ENCODE measurements around the gene RANBP17.

DNA sequence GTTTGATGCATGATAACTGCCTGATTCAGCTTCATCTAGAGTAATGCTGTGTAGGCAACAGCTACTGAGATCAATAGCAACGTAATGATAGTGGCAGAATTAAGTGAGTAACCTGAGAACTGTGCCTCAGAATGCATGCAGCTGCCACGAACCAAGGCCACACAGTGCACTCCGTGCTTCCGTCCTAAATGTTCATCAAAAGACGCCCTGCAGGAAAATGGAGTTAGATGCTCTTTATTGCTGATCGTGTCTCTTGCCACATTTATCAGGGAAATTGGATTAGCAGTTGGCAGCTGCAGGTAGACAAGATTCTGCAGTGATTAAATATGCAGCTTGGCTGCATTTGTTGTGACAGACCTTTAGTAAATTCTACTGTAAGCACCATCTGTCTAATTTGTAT lies 339.5 kb downstream of the RANBP17 start:
- TF ChIP-seq RAD21 (IDR thresholded peaks at IDR 0.05; ENCODE audit: low read length) (peak; percentile 49), RXRA (IDR thresholded peaks at IDR 0.05; ENCODE audit: borderline replicate concordance, low read depth) (no peak), TCF12 (IDR thresholded peaks at IDR 0.05) (peak; percentile 26; the same call in 1 of the 2 replicates), YY1 (IDR thresholded peaks at IDR 0.05; ENCODE audit: low read depth) (no peak), EP300 (IDR thresholded peaks at IDR 0.05; ENCODE audit: borderline replicate concordance in 1 of 2, low read depth in 1 of 2, low read length in 1 of 2) (peak in 1 of 2 experiments; percentile 98; a peak in 2 of 4 replicates)
- TF ChIP-seq, protein P1, sequence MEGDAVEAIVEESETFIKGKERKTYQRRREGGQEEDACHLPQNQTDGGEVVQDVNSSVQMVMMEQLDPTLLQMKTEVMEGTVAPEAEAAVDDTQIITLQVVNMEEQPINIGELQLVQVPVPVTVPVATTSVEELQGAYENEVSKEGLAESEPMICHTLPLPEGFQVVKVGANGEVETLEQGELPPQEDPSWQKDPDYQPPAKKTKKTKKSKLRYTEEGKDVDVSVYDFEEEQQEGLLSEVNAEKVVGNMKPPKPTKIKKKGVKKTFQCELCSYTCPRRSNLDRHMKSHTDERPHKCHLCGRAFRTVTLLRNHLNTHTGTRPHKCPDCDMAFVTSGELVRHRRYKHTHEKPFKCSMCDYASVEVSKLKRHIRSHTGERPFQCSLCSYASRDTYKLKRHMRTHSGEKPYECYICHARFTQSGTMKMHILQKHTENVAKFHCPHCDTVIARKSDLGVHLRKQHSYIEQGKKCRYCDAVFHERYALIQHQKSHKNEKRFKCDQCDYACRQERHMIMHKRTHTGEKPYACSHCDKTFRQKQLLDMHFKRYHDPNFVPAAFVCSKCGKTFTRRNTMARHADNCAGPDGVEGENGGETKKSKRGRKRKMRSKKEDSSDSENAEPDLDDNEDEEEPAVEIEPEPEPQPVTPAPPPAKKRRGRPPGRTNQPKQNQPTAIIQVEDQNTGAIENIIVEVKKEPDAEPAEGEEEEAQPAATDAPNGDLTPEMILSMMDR (IDR thresholded peaks at IDR 0.05) = no peak

Data from SK-N-SH (cell line).